Body of pancreas (tissue), 4 donors: ENCODE data around the gene PLEKHG3.

ENCODE experiments used
- POLR2A ChIP-seq, 3 donors: fragments of 450-650 bp; IDR thresholded peaks; one replicate each; pipeline ENCODE4 v1.6.1; 2016; ENCODE audit warnings: antibody characterized with exemption in 3 of 3, mild to moderate bottlenecking in 2 of 3
- TF ChIP-seq, protein P1 (sequence below), 7 experiments: fragments of 450-650 bp in 4 of 7; fragments of 200-600 bp in 3 of 7; sonication (generic) in 3 of 7; IDR thresholded peaks; one replicate each; pipeline ENCODE4 v1.5.1; 2016 to 2019; ENCODE audit warnings: antibody characterized with exemption in 7 of 7

DNA sequence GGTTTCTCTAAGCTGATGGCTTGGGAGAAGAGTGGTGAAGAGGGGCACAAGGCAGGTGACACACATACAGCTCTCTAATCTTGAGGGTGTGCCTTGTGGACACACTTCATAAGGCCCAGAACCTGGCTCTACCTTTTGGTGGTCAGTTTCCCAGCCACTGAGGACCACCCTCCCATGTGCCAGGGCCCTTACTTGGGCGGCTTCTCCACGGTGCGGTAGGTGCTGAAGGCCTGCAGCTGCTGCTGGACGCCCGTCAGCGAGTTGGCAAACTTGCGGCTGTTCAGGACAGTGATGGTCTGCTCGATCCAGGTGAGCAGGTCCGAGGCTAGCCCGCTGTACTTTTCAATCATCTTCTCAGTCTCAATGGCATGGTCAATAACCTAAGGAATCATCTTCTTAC, 95.3 kb downstream of the PLEKHG3 start:
- TF ChIP-seq, protein P1, sequence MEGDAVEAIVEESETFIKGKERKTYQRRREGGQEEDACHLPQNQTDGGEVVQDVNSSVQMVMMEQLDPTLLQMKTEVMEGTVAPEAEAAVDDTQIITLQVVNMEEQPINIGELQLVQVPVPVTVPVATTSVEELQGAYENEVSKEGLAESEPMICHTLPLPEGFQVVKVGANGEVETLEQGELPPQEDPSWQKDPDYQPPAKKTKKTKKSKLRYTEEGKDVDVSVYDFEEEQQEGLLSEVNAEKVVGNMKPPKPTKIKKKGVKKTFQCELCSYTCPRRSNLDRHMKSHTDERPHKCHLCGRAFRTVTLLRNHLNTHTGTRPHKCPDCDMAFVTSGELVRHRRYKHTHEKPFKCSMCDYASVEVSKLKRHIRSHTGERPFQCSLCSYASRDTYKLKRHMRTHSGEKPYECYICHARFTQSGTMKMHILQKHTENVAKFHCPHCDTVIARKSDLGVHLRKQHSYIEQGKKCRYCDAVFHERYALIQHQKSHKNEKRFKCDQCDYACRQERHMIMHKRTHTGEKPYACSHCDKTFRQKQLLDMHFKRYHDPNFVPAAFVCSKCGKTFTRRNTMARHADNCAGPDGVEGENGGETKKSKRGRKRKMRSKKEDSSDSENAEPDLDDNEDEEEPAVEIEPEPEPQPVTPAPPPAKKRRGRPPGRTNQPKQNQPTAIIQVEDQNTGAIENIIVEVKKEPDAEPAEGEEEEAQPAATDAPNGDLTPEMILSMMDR (IDR thresholded peaks at IDR 0.05) = no peak
- no peak for TF ChIP-seq POLR2A (IDR thresholded peaks at IDR 0.05)
